C4-2B (cell line): Measurements from ENCODE around the gene PPIF.

Source experiments
- H3K27ac ChIP-seq: fragments of 450-650 bp; 2 replicates; pipeline ENCODE4 v1.5.1; 2017
- CTCF ChIP-seq: fragments of 450-650 bp; conservative IDR thresholded peaks from 2 replicates; pipeline ENCODE4 v1.5.1; 2017; ENCODE audit warnings: mild to moderate bottlenecking
- ZFX ChIP-seq: fragments of 450-650 bp; IDR thresholded peaks from 2 replicates; pipeline ENCODE4 v1.6.1; 2017

The PPIF gene

GRCh38 chr10:79321951-79322350 lies 25.3 kb upstream of the PPIF start:
- no peak overlapping the region for H3K27ac ChIP-seq
- TF ChIP-seq ZFX = no peak
- no peak for TF ChIP-seq CTCF

GRCh38 chr10:79322616-79323543 lies 24.4 kb upstream of the PPIF start:
- no peak overlapping the region for H3K27ac ChIP-seq
- no peak for TF ChIP-seq CTCF
- TF ChIP-seq ZFX = no peak

- TF ChIP-seq CTCF (no peak), ZFX (no peak)
- H3K27ac ChIP-seq = no peak overlapping the region
Observed at GRCh38 chr10:79323602-79324001, 23.7 kb upstream of the PPIF start.

GRCh38 chr10:79324032-79324695 lies 23.1 kb upstream of the PPIF start:
- no peak for TF ChIP-seq ZFX
- TF ChIP-seq CTCF = no peak
- no peak overlapping the region for H3K27ac ChIP-seq

- no peak overlapping the region for H3K27ac ChIP-seq
Observed at GRCh38 chr10:79326361-79327089, 20.7 kb upstream of the PPIF start.

GRCh38 chr10:79327090-79327457 lies 20.2 kb upstream of the PPIF start:
- no peak for TF ChIP-seq ZFX
- TF ChIP-seq CTCF = no peak
- no peak overlapping the region for H3K27ac ChIP-seq

More at GRCh38 chr10:79326361-79327089, 20.7 kb upstream of the PPIF start:
- TF ChIP-seq ZFX (no peak), CTCF (no peak)
